IMR-90 (cell line): ENCODE measurements around the gene EPHA10.

Experiments used
- CTCF ChIP-seq: conservative IDR thresholded peaks from 2 replicates; pipeline ENCODE4 v1.5.1; 2012; ENCODE audit warnings: mild to moderate bottlenecking, low read depth, low read length, improper control_type of control experiment
- MAZ ChIP-seq: IDR thresholded peaks from 2 replicates; pipeline ENCODE4 v1.6.1; 2012; ENCODE audit warnings: low read depth, mild to moderate bottlenecking, low read length, improper control_type of control experiment, moderate library complexity, borderline replicate concordance
- MXI1 ChIP-seq: IDR thresholded peaks from 2 replicates; pipeline ENCODE4 v1.6.1; 2012; ENCODE audit warnings: low read depth, mild to moderate bottlenecking, low read length, moderate library complexity, borderline replicate concordance
- POLR2A ChIP-seq: IDR thresholded peaks from 2 replicates; pipeline ENCODE4 v1.6.1; 2012; ENCODE audit warnings: mild to moderate bottlenecking, low read depth, low read length
- RAD21 ChIP-seq: IDR thresholded peaks from 2 replicates; pipeline ENCODE4 v1.6.1; 2012; ENCODE audit warnings: low read length, improper control_type of control experiment
- RFX5 ChIP-seq: IDR thresholded peaks from 2 replicates; pipeline ENCODE4 v1.8.0; 2012; ENCODE audit warnings: low read depth, mild to moderate bottlenecking, low read length, moderate library complexity
- SMC3 ChIP-seq: fragments of 150-350 bp; IDR thresholded peaks from 2 replicates; pipeline ENCODE4 v1.6.1; 2016; ENCODE audit warnings: low read depth, mild to moderate bottlenecking, antibody characterized with exemption, low read length, moderate library complexity
- USF2 ChIP-seq: fragments of 150-350 bp; IDR thresholded peaks from 2 replicates; pipeline ENCODE4 v1.6.1; 2017; ENCODE audit warnings: mild to moderate bottlenecking, antibody characterized with exemption, low read length, low read depth

- no peak for TF ChIP-seq CTCF
- TF ChIP-seq USF2: no peak
- no peak for TF ChIP-seq MXI1
- no peak for TF ChIP-seq POLR2A
- no peak for TF ChIP-seq RAD21
- no peak for TF ChIP-seq MAZ
- TF ChIP-seq RFX5: no peak
- TF ChIP-seq SMC3: no peak
Measured at GRCh38 chr1:37666241-37666867, 98.6 kb downstream of the EPHA10 start.
